ENCODE results near the gene UBXN7. TPM values are rescaled to one million over a fixed set of nuclear protein-coding genes. Genes with fewer than 3 reads are reported as not detected.

Gene UBXN7
- total RNA-seq, 1 experiment from 2014 or later = 99.6 TPM

DNA sequence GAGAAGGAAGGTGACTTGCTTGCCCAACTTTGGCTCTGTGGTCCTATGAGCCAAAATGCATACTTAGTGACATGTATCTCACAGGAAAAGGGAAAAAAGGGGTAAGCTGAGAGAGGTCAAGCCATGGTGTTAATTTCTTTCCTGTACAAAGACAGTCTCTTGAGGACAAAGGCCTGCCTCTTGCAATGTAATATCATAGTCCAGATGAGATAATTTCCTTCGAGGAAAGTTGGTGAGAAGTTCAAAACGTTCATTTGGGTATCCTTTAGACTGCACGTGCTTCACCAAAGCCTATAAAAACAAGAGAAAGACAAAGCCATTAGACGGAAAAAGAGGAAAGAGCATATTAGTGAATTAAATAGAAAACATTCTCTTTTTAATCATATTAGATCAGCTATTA is 75.7 kb downstream of the UBXN7 start (continued):
- TF ChIP-seq, protein P1, sequence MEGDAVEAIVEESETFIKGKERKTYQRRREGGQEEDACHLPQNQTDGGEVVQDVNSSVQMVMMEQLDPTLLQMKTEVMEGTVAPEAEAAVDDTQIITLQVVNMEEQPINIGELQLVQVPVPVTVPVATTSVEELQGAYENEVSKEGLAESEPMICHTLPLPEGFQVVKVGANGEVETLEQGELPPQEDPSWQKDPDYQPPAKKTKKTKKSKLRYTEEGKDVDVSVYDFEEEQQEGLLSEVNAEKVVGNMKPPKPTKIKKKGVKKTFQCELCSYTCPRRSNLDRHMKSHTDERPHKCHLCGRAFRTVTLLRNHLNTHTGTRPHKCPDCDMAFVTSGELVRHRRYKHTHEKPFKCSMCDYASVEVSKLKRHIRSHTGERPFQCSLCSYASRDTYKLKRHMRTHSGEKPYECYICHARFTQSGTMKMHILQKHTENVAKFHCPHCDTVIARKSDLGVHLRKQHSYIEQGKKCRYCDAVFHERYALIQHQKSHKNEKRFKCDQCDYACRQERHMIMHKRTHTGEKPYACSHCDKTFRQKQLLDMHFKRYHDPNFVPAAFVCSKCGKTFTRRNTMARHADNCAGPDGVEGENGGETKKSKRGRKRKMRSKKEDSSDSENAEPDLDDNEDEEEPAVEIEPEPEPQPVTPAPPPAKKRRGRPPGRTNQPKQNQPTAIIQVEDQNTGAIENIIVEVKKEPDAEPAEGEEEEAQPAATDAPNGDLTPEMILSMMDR (IDR thresholded peaks at IDR 0.05) = no peak
- TF ChIP-seq, protein P2, sequence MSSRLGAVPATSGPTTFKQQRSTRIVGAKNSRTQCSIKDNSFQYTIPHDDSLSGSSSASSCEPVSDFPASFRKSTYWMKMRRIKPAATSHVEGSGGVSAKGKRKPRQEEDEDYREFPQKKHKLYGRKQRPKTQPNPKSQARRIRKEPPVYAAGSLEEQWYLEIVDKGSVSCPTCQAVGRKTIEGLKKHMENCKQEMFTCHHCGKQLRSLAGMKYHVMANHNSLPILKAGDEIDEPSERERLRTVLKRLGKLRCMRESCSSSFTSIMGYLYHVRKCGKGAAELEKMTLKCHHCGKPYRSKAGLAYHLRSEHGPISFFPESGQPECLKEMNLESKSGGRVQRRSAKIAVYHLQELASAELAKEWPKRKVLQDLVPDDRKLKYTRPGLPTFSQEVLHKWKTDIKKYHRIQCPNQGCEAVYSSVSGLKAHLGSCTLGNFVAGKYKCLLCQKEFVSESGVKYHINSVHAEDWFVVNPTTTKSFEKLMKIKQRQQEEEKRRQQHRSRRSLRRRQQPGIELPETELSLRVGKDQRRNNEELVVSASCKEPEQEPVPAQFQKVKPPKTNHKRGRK (CRISPR knock-in tag; IDR thresholded peaks at IDR 0.05; ENCODE audit: borderline replicate concordance) = no peak
- TF ChIP-seq, protein P3, sequence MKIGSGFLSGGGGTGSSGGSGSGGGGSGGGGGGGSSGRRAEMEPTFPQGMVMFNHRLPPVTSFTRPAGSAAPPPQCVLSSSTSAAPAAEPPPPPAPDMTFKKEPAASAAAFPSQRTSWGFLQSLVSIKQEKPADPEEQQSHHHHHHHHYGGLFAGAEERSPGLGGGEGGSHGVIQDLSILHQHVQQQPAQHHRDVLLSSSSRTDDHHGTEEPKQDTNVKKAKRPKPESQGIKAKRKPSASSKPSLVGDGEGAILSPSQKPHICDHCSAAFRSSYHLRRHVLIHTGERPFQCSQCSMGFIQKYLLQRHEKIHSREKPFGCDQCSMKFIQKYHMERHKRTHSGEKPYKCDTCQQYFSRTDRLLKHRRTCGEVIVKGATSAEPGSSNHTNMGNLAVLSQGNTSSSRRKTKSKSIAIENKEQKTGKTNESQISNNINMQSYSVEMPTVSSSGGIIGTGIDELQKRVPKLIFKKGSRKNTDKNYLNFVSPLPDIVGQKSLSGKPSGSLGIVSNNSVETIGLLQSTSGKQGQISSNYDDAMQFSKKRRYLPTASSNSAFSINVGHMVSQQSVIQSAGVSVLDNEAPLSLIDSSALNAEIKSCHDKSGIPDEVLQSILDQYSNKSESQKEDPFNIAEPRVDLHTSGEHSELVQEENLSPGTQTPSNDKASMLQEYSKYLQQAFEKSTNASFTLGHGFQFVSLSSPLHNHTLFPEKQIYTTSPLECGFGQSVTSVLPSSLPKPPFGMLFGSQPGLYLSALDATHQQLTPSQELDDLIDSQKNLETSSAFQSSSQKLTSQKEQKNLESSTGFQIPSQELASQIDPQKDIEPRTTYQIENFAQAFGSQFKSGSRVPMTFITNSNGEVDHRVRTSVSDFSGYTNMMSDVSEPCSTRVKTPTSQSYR (CRISPR knock-in tag; IDR thresholded peaks at IDR 0.05) = no peak

DNA sequence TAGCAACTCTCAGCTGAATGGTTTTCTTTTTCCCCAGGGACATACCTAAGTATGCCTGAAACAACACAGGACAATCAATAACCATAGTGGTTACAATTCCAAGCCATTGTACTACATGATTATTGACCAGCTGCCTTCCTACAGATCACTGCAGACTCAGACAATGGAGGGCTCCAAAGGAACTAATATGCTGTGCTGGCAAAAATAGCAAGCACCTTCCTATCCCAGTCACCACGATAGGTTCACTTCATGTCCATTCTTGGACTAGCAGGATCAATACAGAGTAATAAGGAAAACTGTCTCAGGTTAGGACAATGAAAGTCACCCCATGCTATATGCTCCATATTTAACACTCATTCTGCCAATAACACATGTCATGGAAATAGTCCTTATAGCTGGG is 76.6 kb downstream of the UBXN7 start:
- no peak for DNase-seq (ENCODE audit: low spot score)
- ChIA-PET CTCF (no interaction called here), POLR2A (no interaction called here)
- Mint-ChIP-seq H3K9me3 (no peaks in the 10 kb centered on the region), H3K27ac (no peak overlapping the region), H3K4me1 (no peaks in the 10 kb centered on the region), H3K4me3 (no peak overlapping the region), H3K27me3 (ENCODE audit: low read depth) (no peaks in the 10 kb centered on the region), H3K36me3 (peaks cover 55% of the 10 kb centered on the region)
- TF ChIP-seq ZNF416 (CRISPR knock-in tag; IDR thresholded peaks at IDR 0.05) = no peak
- no peak for TF ChIP-seq GABPB1 (CRISPR knock-in tag; IDR thresholded peaks at IDR 0.05)
- TF ChIP-seq TEAD4 (CRISPR knock-in tag; IDR thresholded peaks at IDR 0.05) = no peak
- TF ChIP-seq RELA (CRISPR knock-in tag; IDR thresholded peaks at IDR 0.05; ENCODE audit: borderline replicate concordance) = no peak
- no peak for TF ChIP-seq ZNF423 (CRISPR knock-in tag; IDR thresholded peaks at IDR 0.05)
- TF ChIP-seq, protein P4, sequence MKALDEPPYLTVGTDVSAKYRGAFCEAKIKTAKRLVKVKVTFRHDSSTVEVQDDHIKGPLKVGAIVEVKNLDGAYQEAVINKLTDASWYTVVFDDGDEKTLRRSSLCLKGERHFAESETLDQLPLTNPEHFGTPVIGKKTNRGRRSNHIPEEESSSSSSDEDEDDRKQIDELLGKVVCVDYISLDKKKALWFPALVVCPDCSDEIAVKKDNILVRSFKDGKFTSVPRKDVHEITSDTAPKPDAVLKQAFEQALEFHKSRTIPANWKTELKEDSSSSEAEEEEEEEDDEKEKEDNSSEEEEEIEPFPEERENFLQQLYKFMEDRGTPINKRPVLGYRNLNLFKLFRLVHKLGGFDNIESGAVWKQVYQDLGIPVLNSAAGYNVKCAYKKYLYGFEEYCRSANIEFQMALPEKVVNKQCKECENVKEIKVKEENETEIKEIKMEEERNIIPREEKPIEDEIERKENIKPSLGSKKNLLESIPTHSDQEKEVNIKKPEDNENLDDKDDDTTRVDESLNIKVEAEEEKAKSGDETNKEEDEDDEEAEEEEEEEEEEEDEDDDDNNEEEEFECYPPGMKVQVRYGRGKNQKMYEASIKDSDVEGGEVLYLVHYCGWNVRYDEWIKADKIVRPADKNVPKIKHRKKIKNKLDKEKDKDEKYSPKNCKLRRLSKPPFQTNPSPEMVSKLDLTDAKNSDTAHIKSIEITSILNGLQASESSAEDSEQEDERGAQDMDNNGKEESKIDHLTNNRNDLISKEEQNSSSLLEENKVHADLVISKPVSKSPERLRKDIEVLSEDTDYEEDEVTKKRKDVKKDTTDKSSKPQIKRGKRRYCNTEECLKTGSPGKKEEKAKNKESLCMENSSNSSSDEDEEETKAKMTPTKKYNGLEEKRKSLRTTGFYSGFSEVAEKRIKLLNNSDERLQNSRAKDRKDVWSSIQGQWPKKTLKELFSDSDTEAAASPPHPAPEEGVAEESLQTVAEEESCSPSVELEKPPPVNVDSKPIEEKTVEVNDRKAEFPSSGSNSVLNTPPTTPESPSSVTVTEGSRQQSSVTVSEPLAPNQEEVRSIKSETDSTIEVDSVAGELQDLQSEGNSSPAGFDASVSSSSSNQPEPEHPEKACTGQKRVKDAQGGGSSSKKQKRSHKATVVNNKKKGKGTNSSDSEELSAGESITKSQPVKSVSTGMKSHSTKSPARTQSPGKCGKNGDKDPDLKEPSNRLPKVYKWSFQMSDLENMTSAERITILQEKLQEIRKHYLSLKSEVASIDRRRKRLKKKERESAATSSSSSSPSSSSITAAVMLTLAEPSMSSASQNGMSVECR (CRISPR knock-in tag; IDR thresholded peaks at IDR 0.05; ENCODE audit: borderline replicate concordance) = no peak
- TF ChIP-seq, protein P5, sequence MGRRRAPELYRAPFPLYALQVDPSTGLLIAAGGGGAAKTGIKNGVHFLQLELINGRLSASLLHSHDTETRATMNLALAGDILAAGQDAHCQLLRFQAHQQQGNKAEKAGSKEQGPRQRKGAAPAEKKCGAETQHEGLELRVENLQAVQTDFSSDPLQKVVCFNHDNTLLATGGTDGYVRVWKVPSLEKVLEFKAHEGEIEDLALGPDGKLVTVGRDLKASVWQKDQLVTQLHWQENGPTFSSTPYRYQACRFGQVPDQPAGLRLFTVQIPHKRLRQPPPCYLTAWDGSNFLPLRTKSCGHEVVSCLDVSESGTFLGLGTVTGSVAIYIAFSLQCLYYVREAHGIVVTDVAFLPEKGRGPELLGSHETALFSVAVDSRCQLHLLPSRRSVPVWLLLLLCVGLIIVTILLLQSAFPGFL (CRISPR knock-in tag; IDR thresholded peaks at IDR 0.05; ENCODE audit: borderline replicate concordance) = no peak
- TF ChIP-seq IRF2 (CRISPR knock-in tag; IDR thresholded peaks at IDR 0.05; ENCODE audit: borderline replicate concordance, low read depth) = no peak
- TF ChIP-seq ZNF138 (CRISPR knock-in tag; conservative IDR thresholded peaks at IDR 0.05) = no peak
- TF ChIP-seq TEAD1 (CRISPR knock-in tag; IDR thresholded peaks at IDR 0.05) = no peak
- no peak for ATAC-seq
